H9 (cell line): Measurements from ENCODE around the gene BCCIP. TPM values are rescaled to one million over a fixed set of nuclear protein-coding genes. Genes with fewer than 3 reads are reported as not detected.

Experiments used
- DNase-seq: peaks from one replicate; pipeline ENCODE4 v3.0.0-alpha.2; 2017
- H2AFZ ChIP-seq: one replicate; pipeline ENCODE4 v1.6.1; 2013; ENCODE audit warnings: mild to moderate bottlenecking, low read length, control low read depth, moderate library complexity
- H2AK5ac ChIP-seq: 2 replicates; pipeline ENCODE4 v1.6.1; 2013; ENCODE audit warnings: low read length, control low read depth, mixed read lengths; ENCODE audit not compliant: insufficient read length
- H2BK120ac ChIP-seq: one replicate; pipeline ENCODE4 v1.6.1; 2013; ENCODE audit warnings: low read depth, mild to moderate bottlenecking, low read length, control low read depth, inconsistent platforms; ENCODE audit not compliant: poor library complexity, severe bottlenecking
- H2BK12ac ChIP-seq: 2 replicates; pipeline ENCODE4 v1.6.1; 2013; ENCODE audit warnings: low read length, control low read depth, mixed read lengths, low read depth; ENCODE audit not compliant: insufficient read length
- H2BK15ac ChIP-seq: 2 replicates; pipeline ENCODE4 v1.6.1; 2013; ENCODE audit warnings: low read depth, low read length, control low read depth
- H2BK20ac ChIP-seq: one replicate; pipeline ENCODE4 v1.6.1; 2013; ENCODE audit warnings: low read depth, mild to moderate bottlenecking, low read length, control low read depth, inconsistent platforms; ENCODE audit not compliant: poor library complexity, severe bottlenecking
- H2BK5ac ChIP-seq: 2 replicates; pipeline ENCODE4 v1.6.1; 2013; ENCODE audit warnings: low read length, control low read depth, mixed read lengths; ENCODE audit not compliant: insufficient read length
- H3K14ac ChIP-seq: 2 replicates; pipeline ENCODE4 v1.6.1; 2013; ENCODE audit warnings: low read length, control low read depth; ENCODE audit not compliant: insufficient read depth
- H3K18ac ChIP-seq: 2 replicates; pipeline ENCODE4 v1.6.1; 2013; ENCODE audit warnings: low read depth, mild to moderate bottlenecking, mixed read lengths, low read length, control low read depth; ENCODE audit not compliant: insufficient read length
- H3K23ac ChIP-seq: 2 replicates; pipeline ENCODE4 v1.6.1; 2013; ENCODE audit warnings: low read length, control low read depth, mixed read lengths, low read depth; ENCODE audit not compliant: insufficient read length
- H3K23me2 ChIP-seq: 2 replicates; pipeline ENCODE4 v1.6.1; 2013; ENCODE audit warnings: low read depth, mild to moderate bottlenecking, mixed read lengths, low read length, control low read depth; ENCODE audit not compliant: insufficient read length, poor library complexity, severe bottlenecking
- H3K27ac ChIP-seq: 2 replicates; pipeline ENCODE4 v1.5.1; 2013; ENCODE audit warnings: low read length, control low read depth, mixed read lengths, low read depth; ENCODE audit not compliant: insufficient read length
- H3K27me3 ChIP-seq: 2 replicates; pipeline ENCODE4 v1.6.1; 2013; ENCODE audit warnings: low read length, control low read depth, inconsistent platforms; ENCODE audit not compliant: insufficient read depth
- H3K4ac ChIP-seq: 2 replicates; pipeline ENCODE4 v1.6.1; 2013; ENCODE audit warnings: low read depth, mild to moderate bottlenecking, control low read depth, inconsistent platforms, low read length, moderate library complexity
- H3K4me1 ChIP-seq: 2 replicates; pipeline ENCODE4 v1.6.1; 2013; ENCODE audit warnings: low read length, control low read depth, inconsistent platforms; ENCODE audit not compliant: insufficient read depth
- H3K4me2 ChIP-seq: 2 replicates; pipeline ENCODE4 v1.6.1; 2013; ENCODE audit warnings: low read length, control low read depth, mixed read lengths; ENCODE audit not compliant: insufficient read length, insufficient read depth
- H3K56ac ChIP-seq: 2 replicates; pipeline ENCODE4 v1.6.1; 2013; ENCODE audit warnings: low read depth, mild to moderate bottlenecking, mixed read lengths, low read length, control low read depth; ENCODE audit not compliant: insufficient read length
- H3K79me1 ChIP-seq: 2 replicates; pipeline ENCODE4 v1.6.1; 2013; ENCODE audit warnings: low read depth, mild to moderate bottlenecking, moderate library complexity, low read length, control low read depth, inconsistent platforms; ENCODE audit not compliant: insufficient read depth, poor library complexity, severe bottlenecking
- H3K79me2 ChIP-seq: 2 replicates; pipeline ENCODE4 v1.6.1; 2013; ENCODE audit warnings: low read length, control low read depth, inconsistent platforms; ENCODE audit not compliant: insufficient read depth
- H3K9ac ChIP-seq: 2 replicates; pipeline ENCODE4 v1.6.1; 2013; ENCODE audit warnings: low read length, control low read depth, mixed read lengths; ENCODE audit not compliant: insufficient read length; ENCODE audit errors: extremely low read depth
- H3K9me3 ChIP-seq: one replicate; pipeline ENCODE4 v1.6.1; 2013; ENCODE audit warnings: low read depth, low read length, inconsistent platforms; ENCODE audit not compliant: control insufficient read depth
- H3T11ph ChIP-seq: one replicate; pipeline ENCODE4 v1.6.1; 2013; ENCODE audit warnings: mild to moderate bottlenecking, low read length, control low read depth, inconsistent platforms
- H4K20me1 ChIP-seq: one replicate; pipeline ENCODE4 v1.6.1; 2013; ENCODE audit not compliant: control insufficient read depth, insufficient read length, insufficient read depth
- H4K5ac ChIP-seq: 2 replicates; pipeline ENCODE4 v1.6.1; 2013; ENCODE audit warnings: low read depth, mild to moderate bottlenecking, mixed read lengths, low read length, control low read depth; ENCODE audit not compliant: insufficient read length
- H4K8ac ChIP-seq: replicated peaks from 2 replicates; pipeline ENCODE4 v1.6.1; 2013; ENCODE audit warnings: low read length, control low read depth, mixed read lengths, low read depth; ENCODE audit not compliant: insufficient read length
- H4K91ac ChIP-seq: 2 replicates; pipeline ENCODE4 v1.6.1; 2013; ENCODE audit warnings: low read depth, mild to moderate bottlenecking, moderate library complexity, mixed read lengths, low read length, control low read depth; ENCODE audit not compliant: insufficient read length
- H3K27ac Mint-ChIP-seq, 3 experiments: 2 replicates in 2 of 3; 3 replicates in 1 of 3; pipeline ENCODE4 v1.8.0; 2020 to 2021; ENCODE audit warnings: mixed read lengths in 3 of 3, mild to moderate bottlenecking in 1 of 3, moderate library complexity in 1 of 3
- H3K27me3 Mint-ChIP-seq: 2 replicates; pipeline ENCODE4 v1.8.0; 2021; ENCODE audit warnings: low read depth, mild to moderate bottlenecking, moderate library complexity, mixed read lengths
- H3K36me3 Mint-ChIP-seq, 3 experiments: 2 replicates in 2 of 3; 3 replicates in 1 of 3; pipeline ENCODE4 v1.8.0; 2020 to 2021; ENCODE audit warnings: low read depth in 3 of 3, mixed read lengths in 3 of 3; ENCODE audit not compliant: insufficient read depth in 1 of 3
- H3K4me1 Mint-ChIP-seq, 2 experiments: 2 replicates each; pipeline ENCODE4 v1.8.0; 2020; ENCODE audit warnings: mixed read lengths in 2 of 2
- H3K4me3 Mint-ChIP-seq, 2 experiments: 2 replicates in 1 of 2; 3 replicates in 1 of 2; pipeline ENCODE4 v1.8.0; 2020 to 2021; ENCODE audit warnings: mild to moderate bottlenecking in 2 of 2, mixed read lengths in 2 of 2, moderate library complexity in 1 of 2
- H3K9me3 Mint-ChIP-seq, 2 experiments: 2 replicates in 1 of 2; 3 replicates in 1 of 2; pipeline ENCODE4 v1.8.0; 2020; ENCODE audit warnings: mild to moderate bottlenecking in 2 of 2, mixed read lengths in 2 of 2, moderate library complexity in 1 of 2
- CTCF ChIP-seq: fragments of 200-600 bp; sonication (generic); conservative IDR thresholded peaks from 3 replicates; pipeline ENCODE4 v1.8.0; 2021; ENCODE audit warnings: antibody characterized with exemption, mild to moderate bottlenecking
- WGBS: extraction: QIAGEN DNeasy Blood & Tissue Kit; methylation state at CpG from one replicate; pipeline ENCODE4 v1.1.7; 2013; ENCODE audit warnings: missing lambda C conversion rate, low lambda C conversion rate, mixed read lengths; ENCODE audit not compliant: insufficient read length; ENCODE audit errors: extremely low coverage; 5-methylcytosine and 5-hydroxymethylcytosine counted together
- total RNA-seq: library from RNA; stranded (reverse); gene quantifications from 2 replicates; pipeline ENCODE4 v1.2.1, GENCODE V29; 2021

BCCIP gene
- total RNA-seq, 1 experiment from 2014 or later: 119 TPM

GRCh38 chr10:125777806-125778205 is 45.5 kb upstream of the BCCIP start:
- no peak overlapping the region for H2BK12ac ChIP-seq
- no peak overlapping the region for H3K27ac Mint-ChIP-seq

More at GRCh38 chr10:125777806-125778205, 45.5 kb upstream of the BCCIP start:
- no peak overlapping the region for H3K18ac ChIP-seq
- no peaks in the 10 kb centered on the region for H3K4me1 Mint-ChIP-seq
- no peak overlapping the region for H4K91ac ChIP-seq
- TF ChIP-seq CTCF: no peak
- H3K27me3 Mint-ChIP-seq: peaks cover 9% of the 10 kb centered on the region
- no peak overlapping the region for H3K27ac ChIP-seq
- no peaks in the 10 kb centered on the region for H3K79me1 ChIP-seq
- no peaks in the 10 kb centered on the region for H3K4me1 ChIP-seq
- H4K5ac ChIP-seq: no peak overlapping the region
- H2BK20ac ChIP-seq: no peak overlapping the region
- no peak overlapping the region for H2BK5ac ChIP-seq
- H3K4me2 ChIP-seq: no peak overlapping the region
- no peak overlapping the region for H4K8ac ChIP-seq
- H3K4ac ChIP-seq: no peak overlapping the region
- H3K4me3 Mint-ChIP-seq: no peak overlapping the region
- no peak overlapping the region for H3K56ac ChIP-seq
- no CpG with 5 or more reads among the region's 9 CpGs for WGBS
- H3K79me2 ChIP-seq: no peaks in the 10 kb centered on the region
- H2AK5ac ChIP-seq: no peak overlapping the region
- no peaks in the 10 kb centered on the region for H3K9me3 ChIP-seq
- H4K20me1 ChIP-seq: no peaks in the 10 kb centered on the region
- H3K9me3 Mint-ChIP-seq: peaks cover 0 to 9% of the 10 kb centered on the region in 2 experiments
- no peak overlapping the region for H3K23ac ChIP-seq
- no peak overlapping the region for H2BK15ac ChIP-seq
- H2BK120ac ChIP-seq: no peak overlapping the region
- H3K23me2 ChIP-seq: no peaks in the 10 kb centered on the region
- no peaks in the 10 kb centered on the region; a peak in 1 of 7 replicates for H3K36me3 Mint-ChIP-seq
- H3K14ac ChIP-seq: no peak overlapping the region
- H3T11ph ChIP-seq: no peak overlapping the region
- DNase-seq: no peak
- H2AFZ ChIP-seq: no peak overlapping the region
- no peak overlapping the region for H3K9ac ChIP-seq
- H3K27me3 ChIP-seq: no peaks in the 10 kb centered on the region
